HG03175 (cell line): Measurements from ENCODE around the gene SLC38A9.
"Not testable (repeated sequence)": the region's sequence is repeated elsewhere in the genome, so short reads cannot be mapped to it uniquely, and the experiment has no call there.

Source experiments
- ATAC-seq: cut with Tn5 transposase; IDR thresholded peaks from one replicate; pipeline ENCODE4 v1.9.1; 2021; ENCODE audit warnings: mild to moderate bottlenecking, moderate library complexity; ENCODE audit not compliant: unreplicated experiment

The SLC38A9 gene

GRCh38 chr5:55613112-55613868 lies 98.8 kb downstream of the SLC38A9 start:
- no peak for ATAC-seq

- ATAC-seq = no peak
Observed at GRCh38 chr5:55610542-55610941, 101.6 kb downstream of the SLC38A9 start.

- no peak for ATAC-seq
Observed at GRCh38 chr5:55609413-55609812, 102.7 kb downstream of the SLC38A9 start.

DNA sequence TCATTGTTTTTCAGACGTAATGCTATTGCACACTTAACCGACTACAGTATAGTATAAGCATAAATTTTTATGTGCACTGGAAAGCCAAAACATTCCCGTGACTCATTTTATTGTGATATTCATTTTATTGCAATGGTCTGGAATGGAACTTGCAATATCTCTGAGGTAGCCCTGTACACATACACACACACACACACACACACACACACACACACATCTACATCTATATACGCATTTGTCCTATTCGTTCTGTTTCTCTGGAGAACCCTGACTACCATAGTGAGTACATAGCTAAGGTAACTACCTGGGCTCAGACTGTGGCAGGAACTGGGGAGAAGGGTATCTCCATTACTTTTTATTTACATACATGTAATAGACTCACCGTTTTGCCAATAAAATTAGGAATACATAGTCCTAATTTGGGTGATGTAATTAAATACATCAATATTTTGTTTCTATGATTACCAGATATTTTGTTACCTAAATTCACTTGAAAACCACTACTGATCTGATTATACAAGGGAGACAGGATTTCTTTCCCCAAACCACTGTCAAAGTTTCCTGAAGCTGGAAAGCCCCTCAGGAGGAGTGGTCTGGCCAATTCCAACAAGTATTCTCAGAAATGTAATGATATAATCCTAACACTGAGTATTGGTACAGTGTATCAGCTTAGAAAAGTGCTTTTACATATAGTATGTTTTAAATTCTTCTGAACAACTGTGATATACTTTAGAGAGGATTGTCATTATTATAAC lies 103.4 kb downstream of the SLC38A9 start:
- ATAC-seq = no peak

- not testable (repeated sequence) for ATAC-seq
Observed at GRCh38 chr5:55607309-55607708, 104.8 kb downstream of the SLC38A9 start.

- ATAC-seq = no peak
Observed at GRCh38 chr5:55604611-55605067, 107.5 kb downstream of the SLC38A9 start.

GRCh38 chr5:55603922-55604321 lies 108.2 kb downstream of the SLC38A9 start:
- ATAC-seq = no peak

- no peak for ATAC-seq
Observed at GRCh38 chr5:55601628-55602027, 110.5 kb downstream of the SLC38A9 start.

DNA sequence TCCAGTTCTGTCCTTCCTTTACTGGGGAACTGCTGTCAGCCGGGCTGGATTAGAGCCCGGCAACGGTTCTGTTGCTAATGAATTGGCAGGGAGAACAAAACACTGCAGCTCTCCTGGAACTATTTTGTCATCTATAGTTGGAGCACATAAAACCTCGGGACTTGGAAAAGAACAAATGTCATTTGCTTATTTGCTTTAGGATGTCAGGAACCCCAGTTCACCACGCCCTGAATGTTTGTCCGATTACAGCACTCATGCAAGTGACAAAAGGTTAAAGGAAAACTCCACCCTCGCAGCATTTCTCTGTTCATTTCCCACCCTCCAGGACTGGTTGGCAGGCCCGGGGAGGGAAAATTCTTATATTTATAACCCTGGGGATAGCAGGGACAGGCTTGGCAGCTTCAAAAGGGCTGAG lies 110.9 kb downstream of the SLC38A9 start:
- ATAC-seq = no peak

GRCh38 chr5:55600497-55601203 lies 111.5 kb downstream of the SLC38A9 start:
- ATAC-seq = no peak

GRCh38 chr5:55600086-55600485 lies 112.0 kb downstream of the SLC38A9 start:
- no peak for ATAC-seq

- ATAC-seq = no peak
Observed at GRCh38 chr5:55599148-55600050, 112.7 kb downstream of the SLC38A9 start.

- no peak for ATAC-seq
Observed at GRCh38 chr5:55597014-55597981, 114.8 kb downstream of the SLC38A9 start.

- ATAC-seq = no peak
Observed at GRCh38 chr5:55594671-55595070, 117.5 kb downstream of the SLC38A9 start.

- no peak for ATAC-seq
Observed at GRCh38 chr5:55593115-55593472, 119.0 kb downstream of the SLC38A9 start.

GRCh38 chr5:55592388-55593114 lies 119.6 kb downstream of the SLC38A9 start:
- no peak for ATAC-seq

- no peak for ATAC-seq
Observed at GRCh38 chr5:55591686-55592085, 120.4 kb downstream of the SLC38A9 start.

GRCh38 chr5:55585206-55585610 lies 126.9 kb downstream of the SLC38A9 start:
- ATAC-seq = no peak
